ENCODE measurements around the gene NPL.

Gene NPL

DNA sequence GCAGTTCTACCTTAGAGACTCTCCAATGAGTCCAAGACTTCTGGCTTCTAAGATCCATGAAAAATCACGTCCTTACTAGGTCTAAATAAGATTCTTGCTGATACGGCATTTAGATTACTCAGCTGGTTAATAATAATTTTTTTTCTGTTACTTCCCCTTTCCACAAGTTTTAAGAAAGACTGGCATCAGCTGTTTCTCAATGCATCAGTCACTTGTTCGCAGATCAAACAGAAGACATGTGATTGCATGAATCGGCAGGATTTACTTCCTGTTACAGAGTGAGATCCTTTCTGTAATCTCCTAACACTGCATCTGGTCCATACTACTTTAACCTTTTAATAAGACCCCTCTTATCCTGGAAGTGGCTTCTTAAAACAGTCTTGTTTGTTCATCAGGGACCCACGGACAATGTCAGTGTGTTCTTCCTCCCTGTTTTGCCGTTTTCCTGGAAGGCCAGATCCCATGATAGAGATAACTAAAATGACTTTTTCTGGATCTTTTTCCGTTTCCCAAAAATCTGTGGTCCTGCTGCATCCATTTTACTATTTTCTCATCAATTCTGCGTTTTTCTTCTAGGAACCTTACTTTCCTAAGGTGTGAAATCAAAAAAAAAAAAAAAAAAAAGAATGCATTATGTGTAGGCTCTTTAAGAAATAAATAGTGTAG, 6.1 kb downstream of the NPL start:
- Histone ChIP-seq H3K27me3 (no peaks in the 10 kb centered on the region), H3K36me3 (peaks cover 59% of the 10 kb centered on the region), H3K4me1 (ENCODE audit: control insufficient read depth in 1 of 2, insufficient read depth in 1 of 2, low read depth in 1 of 2, low read length in 1 of 2) (peaks cover 71 to 73% of the 10 kb centered on the region in 2 experiments), H3K4me3 (ENCODE audit: low read depth in 1 of 2, low read length in 1 of 2) (peak overlapping the region; percentile 49 to 72), H3K9me3 (no peaks in the 10 kb centered on the region), H3K27ac (peak overlapping the region; percentile 96)
- TF ChIP-seq, protein P1, sequence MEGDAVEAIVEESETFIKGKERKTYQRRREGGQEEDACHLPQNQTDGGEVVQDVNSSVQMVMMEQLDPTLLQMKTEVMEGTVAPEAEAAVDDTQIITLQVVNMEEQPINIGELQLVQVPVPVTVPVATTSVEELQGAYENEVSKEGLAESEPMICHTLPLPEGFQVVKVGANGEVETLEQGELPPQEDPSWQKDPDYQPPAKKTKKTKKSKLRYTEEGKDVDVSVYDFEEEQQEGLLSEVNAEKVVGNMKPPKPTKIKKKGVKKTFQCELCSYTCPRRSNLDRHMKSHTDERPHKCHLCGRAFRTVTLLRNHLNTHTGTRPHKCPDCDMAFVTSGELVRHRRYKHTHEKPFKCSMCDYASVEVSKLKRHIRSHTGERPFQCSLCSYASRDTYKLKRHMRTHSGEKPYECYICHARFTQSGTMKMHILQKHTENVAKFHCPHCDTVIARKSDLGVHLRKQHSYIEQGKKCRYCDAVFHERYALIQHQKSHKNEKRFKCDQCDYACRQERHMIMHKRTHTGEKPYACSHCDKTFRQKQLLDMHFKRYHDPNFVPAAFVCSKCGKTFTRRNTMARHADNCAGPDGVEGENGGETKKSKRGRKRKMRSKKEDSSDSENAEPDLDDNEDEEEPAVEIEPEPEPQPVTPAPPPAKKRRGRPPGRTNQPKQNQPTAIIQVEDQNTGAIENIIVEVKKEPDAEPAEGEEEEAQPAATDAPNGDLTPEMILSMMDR (IDR thresholded peaks at IDR 0.05), result no peak

DNA sequence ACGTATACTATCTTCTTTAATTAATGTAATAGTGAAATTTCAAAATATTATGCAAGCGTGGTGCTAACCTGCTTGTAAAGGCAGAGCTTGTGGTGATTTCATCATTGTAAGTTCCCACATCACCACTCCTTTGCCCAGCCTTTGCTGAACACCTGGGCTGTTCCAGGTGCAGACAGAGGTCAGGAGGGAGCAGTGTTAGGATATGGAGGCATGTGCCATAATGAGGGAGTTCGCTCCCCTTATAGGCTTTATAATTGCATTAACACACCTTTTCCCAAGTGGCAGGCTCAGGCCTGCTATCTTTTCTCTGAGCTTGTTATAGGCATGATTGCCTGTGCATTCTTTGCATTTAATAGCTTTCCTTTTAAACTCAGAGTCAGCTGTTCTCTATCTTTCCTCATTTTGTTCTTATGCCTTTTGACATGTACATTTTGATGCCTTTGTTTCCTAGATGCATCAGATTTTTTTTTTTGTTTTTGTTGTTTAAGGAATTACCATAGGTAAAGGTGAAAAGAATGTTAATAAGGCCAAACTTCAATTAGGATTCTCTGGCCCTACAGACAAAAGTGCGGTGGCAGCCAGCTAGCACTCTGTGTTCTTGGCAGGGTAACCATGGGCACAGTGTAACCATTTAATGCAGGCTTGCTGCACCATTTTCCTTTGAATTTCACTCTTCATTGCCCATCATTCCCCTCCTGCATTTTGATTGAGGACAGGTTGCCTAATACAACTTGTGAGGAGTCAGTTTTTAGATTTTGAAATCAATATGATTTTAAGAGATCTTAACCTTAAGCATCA, 12.6 kb downstream of the NPL start:
- TF ChIP-seq, protein P1 (IDR thresholded peaks at IDR 0.05), result no peak
- Histone ChIP-seq H3K36me3 (peaks cover 90% of the 10 kb centered on the region), H3K27ac (peak overlapping the region; percentile 45), H3K27me3 (no peaks in the 10 kb centered on the region), H3K9me3 (no peaks in the 10 kb centered on the region), H3K4me1 (ENCODE audit: control insufficient read depth in 1 of 2, insufficient read depth in 1 of 2, low read depth in 1 of 2, low read length in 1 of 2) (peaks cover 17 to 18% of the 10 kb centered on the region in 2 experiments), H3K4me3 (ENCODE audit: low read depth in 1 of 2, low read length in 1 of 2) (no peak overlapping the region)

DNA sequence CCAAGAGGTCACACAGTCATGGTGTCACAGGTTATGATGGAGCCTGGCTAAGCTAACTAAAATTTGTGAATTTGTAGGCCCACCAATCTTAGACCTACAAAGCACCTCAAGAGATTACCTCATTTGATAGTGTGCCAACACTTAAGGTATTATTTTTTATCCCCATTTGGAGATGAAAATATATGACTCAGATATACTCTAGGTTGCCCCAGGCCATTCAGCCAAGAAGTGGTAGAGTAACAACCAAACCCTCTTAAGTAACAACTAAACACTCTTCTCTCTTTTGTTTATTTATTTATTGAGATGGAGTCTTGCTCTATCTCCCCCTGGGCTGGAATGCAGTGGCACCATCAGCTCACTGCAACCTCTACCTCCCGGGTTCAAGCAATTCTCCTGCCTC, 14.3 kb downstream of the NPL start:
- Histone ChIP-seq H3K4me1 (ENCODE audit: control insufficient read depth in 1 of 2, insufficient read depth in 1 of 2, low read depth in 1 of 2, low read length in 1 of 2) (peaks cover 9% of the 10 kb centered on the region in 2 experiments), H3K36me3 (peaks cover 89% of the 10 kb centered on the region), H3K9me3 (no peaks in the 10 kb centered on the region), H3K27me3 (no peaks in the 10 kb centered on the region), H3K4me3 (ENCODE audit: low read depth in 1 of 2, low read length in 1 of 2) (no peak overlapping the region), H3K27ac (no peak overlapping the region)
- TF ChIP-seq, protein P1 (IDR thresholded peaks at IDR 0.05), result no peak

DNA sequence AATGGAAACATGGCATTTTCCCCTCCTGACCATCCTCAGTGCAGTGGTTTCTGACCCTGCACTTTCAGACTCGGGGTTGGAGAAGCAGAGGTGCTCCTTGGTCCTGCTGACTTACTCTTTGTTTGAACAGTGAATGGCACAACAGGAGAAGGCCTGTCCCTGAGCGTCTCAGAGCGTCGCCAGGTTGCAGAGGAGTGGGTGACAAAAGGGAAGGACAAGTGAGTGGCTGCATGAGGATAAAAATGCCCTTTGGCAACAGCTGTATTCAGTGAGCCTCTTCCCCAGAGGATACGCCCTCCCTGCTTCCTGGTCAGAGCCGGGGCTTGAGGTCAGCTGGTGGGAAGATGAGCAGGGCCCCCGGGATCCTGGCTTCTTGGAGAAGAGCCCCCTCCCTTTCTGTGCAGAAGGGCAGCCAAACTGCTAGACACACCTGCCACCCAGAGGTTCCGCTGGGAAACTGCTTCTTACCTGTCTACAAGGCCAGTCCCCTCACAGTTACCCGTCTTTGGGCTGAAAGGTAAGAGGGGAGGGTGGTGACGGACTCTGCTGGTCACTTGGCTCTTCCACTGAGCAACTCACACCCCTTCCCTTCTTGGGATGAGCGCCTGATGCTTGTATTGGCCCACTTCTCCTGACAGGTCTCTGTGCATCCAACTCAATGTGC, 16.6 kb downstream of the NPL start:
- H3K27me3 ChIP-seq, result no peaks in the 10 kb centered on the region
- TF ChIP-seq, protein P1 (IDR thresholded peaks at IDR 0.05), result no peak
- H3K9me3 ChIP-seq, result no peaks in the 10 kb centered on the region
- H3K4me3 ChIP-seq (ENCODE audit: low read depth in 1 of 2, low read length in 1 of 2), result no peak overlapping the region
- peaks cover 95% of the 10 kb centered on the region for H3K36me3 ChIP-seq
- H3K4me1 ChIP-seq (ENCODE audit: control insufficient read depth in 1 of 2, insufficient read depth in 1 of 2, low read depth in 1 of 2, low read length in 1 of 2), result peaks cover 18 to 21% of the 10 kb centered on the region in 2 experiments
- H3K27ac ChIP-seq, result peak overlapping the region; percentile 33

GRCh38 chr1:182807907-182808306, 18.3 kb downstream of the NPL start:
- Histone ChIP-seq H3K4me1 (ENCODE audit: control insufficient read depth in 1 of 2, insufficient read depth in 1 of 2, low read depth in 1 of 2, low read length in 1 of 2) (peaks cover 9 to 12% of the 10 kb centered on the region in 2 experiments), H3K4me3 (ENCODE audit: low read depth in 1 of 2, low read length in 1 of 2) (no peak overlapping the region), H3K27me3 (no peaks in the 10 kb centered on the region), H3K36me3 (peaks cover 96% of the 10 kb centered on the region), H3K27ac (no peak overlapping the region), H3K9me3 (no peaks in the 10 kb centered on the region)
- TF ChIP-seq, protein P1 (IDR thresholded peaks at IDR 0.05), result no peak

Data from neutrophil (primary cell).